Fibroblast of mammary gland (primary cell): ENCODE results near the gene C16orf74.

Source experiments
- DNase-seq: peaks from one replicate; pipeline ENCODE4 v3.0.0-alpha.2; 2010; ENCODE audit warnings: low read depth
- H3K4me3 ChIP-seq: 2 replicates; pipeline ENCODE4 v1.5.1; 2011; ENCODE audit warnings: low read depth, mild to moderate bottlenecking, low read length, moderate library complexity; ENCODE audit not compliant: control insufficient read depth
- CTCF ChIP-seq: conservative IDR thresholded peaks from 2 replicates; pipeline ENCODE4 v1.5.1; 2011; ENCODE audit warnings: low read depth, low read length, inconsistent platforms; ENCODE audit not compliant: control insufficient read depth, insufficient read depth

Gene C16orf74

DNA sequence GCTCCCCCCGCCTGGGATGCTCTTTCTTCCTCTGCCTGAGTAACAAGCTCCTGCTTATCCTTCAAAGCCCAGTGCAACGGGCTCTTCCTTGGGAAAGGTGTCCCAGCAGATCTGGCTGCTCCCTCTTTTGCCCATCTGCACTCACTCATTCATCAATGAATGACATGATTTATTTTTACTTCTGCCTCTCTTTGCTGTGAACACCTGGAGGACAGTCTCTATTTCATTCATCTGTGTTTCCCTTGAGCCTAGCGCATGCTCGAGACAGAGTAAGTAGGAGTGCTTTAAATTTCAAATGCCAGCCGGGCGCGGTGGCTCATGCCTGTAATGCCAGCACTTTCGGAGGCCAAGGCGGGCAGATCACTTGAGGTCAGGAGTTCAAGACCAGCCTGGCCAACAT lies 40.2 kb downstream of the C16orf74 start:
- no peak overlapping the region for H3K4me3 ChIP-seq
- DNase-seq = no peak
- no peak for TF ChIP-seq CTCF

DNA sequence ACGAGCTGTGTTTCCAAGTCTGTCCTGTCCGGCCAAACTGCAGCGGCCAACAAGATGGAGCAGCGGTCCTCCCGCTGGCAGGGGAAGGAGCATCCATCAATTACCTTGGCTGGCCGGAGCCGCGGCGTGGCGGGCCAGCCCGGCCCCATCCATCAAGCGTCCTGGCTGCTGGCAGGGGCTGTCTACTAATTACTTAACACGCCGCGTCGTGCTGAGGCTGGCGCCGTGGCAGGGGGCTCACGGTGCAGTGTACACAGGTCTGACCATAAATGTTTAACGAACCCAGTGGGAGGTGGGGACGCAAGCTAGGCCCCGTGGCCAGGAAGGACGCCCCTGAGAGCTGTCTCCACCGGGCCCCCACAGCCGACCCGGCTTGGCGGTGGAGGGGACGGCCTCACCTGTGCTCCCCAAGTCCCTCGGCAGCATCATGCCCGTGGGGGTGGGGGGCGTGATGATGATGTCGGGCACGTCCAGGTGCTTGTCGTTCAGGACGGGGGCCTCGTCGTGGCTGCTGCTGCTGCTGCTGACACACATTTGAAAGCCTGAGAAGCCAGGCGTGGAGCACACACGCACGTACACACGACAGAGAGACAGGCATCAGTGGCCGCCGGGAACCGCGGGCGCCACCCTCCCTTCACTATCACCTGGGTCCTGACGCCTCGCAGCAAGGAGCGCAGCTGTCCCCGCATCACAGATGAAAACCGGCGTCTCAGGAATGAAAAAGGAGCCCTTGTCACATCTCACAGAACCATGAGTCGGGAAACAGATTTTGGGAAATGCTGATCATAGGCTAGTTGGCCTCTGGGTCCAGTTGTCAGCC lies 40.9 kb downstream of the C16orf74 start:
- TF ChIP-seq CTCF = no peak
- no peak overlapping the region for H3K4me3 ChIP-seq
- no peak for DNase-seq

DNA sequence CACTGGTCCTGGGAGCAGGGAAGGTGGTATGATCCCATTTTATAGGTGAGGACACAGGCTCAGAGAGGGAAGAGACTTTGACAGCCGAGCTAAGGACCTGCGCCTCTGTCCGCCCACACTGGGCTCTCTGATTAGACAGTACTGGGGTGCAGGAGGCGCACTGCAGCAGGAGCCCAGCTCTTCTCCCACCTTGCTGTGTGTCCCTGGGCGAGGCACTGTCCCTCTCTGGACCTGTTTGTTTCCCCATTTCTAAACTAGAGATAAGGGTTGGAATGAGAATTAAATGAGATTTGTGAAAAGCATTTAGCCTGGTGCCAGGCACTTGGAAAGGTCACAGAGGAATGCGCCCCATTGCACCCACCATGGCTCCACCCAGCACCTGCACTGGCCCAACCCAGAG lies 42.6 kb downstream of the C16orf74 start:
- no peak overlapping the region for H3K4me3 ChIP-seq
- no peak for TF ChIP-seq CTCF
- DNase-seq = no peak

DNA sequence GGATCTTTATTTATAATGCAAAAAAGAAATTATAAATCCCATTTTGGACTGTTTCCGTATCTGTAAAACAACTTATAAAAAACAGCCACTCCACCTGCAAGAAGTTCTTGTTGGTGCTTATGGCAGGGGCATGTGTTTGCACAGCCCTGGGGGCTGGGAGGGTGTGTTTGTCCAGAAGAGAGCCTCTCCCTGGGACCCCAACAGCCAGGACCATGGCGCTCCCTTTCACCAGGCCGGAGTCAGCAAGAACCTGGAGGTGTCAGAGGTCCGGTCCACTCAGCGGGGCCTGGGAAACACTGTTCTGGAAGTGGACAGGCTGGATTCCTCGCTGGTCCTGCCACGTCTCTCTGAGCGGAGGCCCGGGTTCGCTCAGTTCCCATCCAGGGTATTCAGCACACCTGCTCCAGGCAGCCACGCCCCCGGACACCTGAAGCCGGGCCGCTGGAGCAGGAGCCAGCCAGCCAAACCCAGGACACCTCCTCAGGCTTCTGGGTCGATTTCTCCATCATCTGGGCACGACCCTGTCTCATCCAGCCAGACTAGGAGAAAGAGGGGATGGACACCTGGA lies 43.3 kb downstream of the C16orf74 start:
- H3K4me3 ChIP-seq = no peak overlapping the region
- no peak for DNase-seq
- TF ChIP-seq CTCF = no peak

GRCh38 chr16:85706449-85707034 lies 44.4 kb downstream of the C16orf74 start:
- no peak overlapping the region for H3K4me3 ChIP-seq
- no peak for TF ChIP-seq CTCF
- no peak for DNase-seq

GRCh38 chr16:85704900-85705846 lies 45.7 kb downstream of the C16orf74 start:
- no peak overlapping the region for H3K4me3 ChIP-seq
- TF ChIP-seq CTCF = no peak
- DNase-seq = no peak
